Spleen (tissue), 11 donors: ENCODE data around the gene ALDH3B1. TPM values are rescaled to one million over a fixed set of nuclear protein-coding genes. Genes with fewer than 3 reads are reported as not detected.
A peak's percentile ranks its signal among the peaks of the same experiment; 100 is the strongest.

Source experiments
- DNase-seq: peaks from one replicate; pipeline ENCODE4 v3.0.0-alpha.2; 2020
- H3K27ac ChIP-seq, 8 donors: fragments of 200-600 bp; sonication (generic) in 7 of 8; 1 replicate in 4 of 8; 2 replicates in 4 of 8; pipeline versions ENCODE4 v1.5.0 to v1.8.0; 2016 to 2021; ENCODE audit warnings: inconsistent platforms in 4 of 8, mild to moderate bottlenecking in 4 of 8, moderate library complexity in 1 of 8
- H3K27me3 ChIP-seq, 7 donors: fragments of 200-600 bp; sonication (generic) in 6 of 7; replicated peaks in 1 of 7; 1 replicate in 4 of 7; 2 replicates in 3 of 7; pipeline versions ENCODE4 v1.5.0 to v1.8.0; 2016 to 2021; ENCODE audit warnings: inconsistent platforms in 3 of 7, mild to moderate bottlenecking in 1 of 7
- H3K36me3 ChIP-seq, 6 donors: fragments of 200-600 bp; sonication (generic) in 5 of 6; 1 replicate in 4 of 6; 2 replicates in 2 of 6; pipeline versions ENCODE4 v1.5.0 to v1.8.0; 2016 to 2021; ENCODE audit warnings: inconsistent platforms in 2 of 6
- H3K4me1 ChIP-seq, 6 donors: fragments of 200-600 bp; sonication (generic) in 5 of 6; 1 replicate in 3 of 6; 2 replicates in 3 of 6; pipeline versions ENCODE4 v1.5.0 to v1.8.0; 2016 to 2021; ENCODE audit warnings: inconsistent platforms in 3 of 6
- H3K4me3 ChIP-seq, 8 donors: fragments of 200-600 bp; sonication (generic) in 7 of 8; 1 replicate in 4 of 8; 2 replicates in 4 of 8; pipeline versions ENCODE4 v1.5.0 to v1.8.0; 2016 to 2021; ENCODE audit warnings: inconsistent platforms in 4 of 8, mild to moderate bottlenecking in 4 of 8, moderate library complexity in 2 of 8
- H3K9me3 ChIP-seq, 8 donors: fragments of 200-600 bp; sonication (generic) in 7 of 8; 1 replicate in 4 of 8; 2 replicates in 4 of 8; pipeline versions ENCODE4 v1.5.0 to v1.8.0; 2016 to 2021; ENCODE audit warnings: inconsistent platforms in 4 of 8
- CTCF ChIP-seq, 11 experiments: fragments of 200-600 bp in 7 of 11; fragments of 450-650 bp in 4 of 11; sonication (generic) in 4 of 11; IDR thresholded peaks in 8 of 11; conservative IDR thresholded peaks in 3 of 11; 1 replicate in 7 of 11; 2 replicates in 4 of 11; pipeline versions ENCODE4 v1.4.0 to v1.8.0; 2016 to 2021; ENCODE audit warnings: antibody characterized with exemption in 11 of 11, inconsistent platforms in 4 of 11, mild to moderate bottlenecking in 1 of 11
- POLR2A ChIP-seq, 3 donors: fragments of 450-650 bp; IDR thresholded peaks; one replicate each; pipeline ENCODE4 v1.5.1; 2017; ENCODE audit warnings: antibody characterized with exemption in 3 of 3, mild to moderate bottlenecking in 1 of 3
- POLR2AphosphoS5 ChIP-seq, 3 donors: sonication (generic); formaldehyde crosslinking; IDR thresholded peaks; one replicate each; pipeline ENCODE4 v1.5.1; 2017; ENCODE audit warnings: antibody characterized with exemption in 3 of 3
- WGBS, 5 donors: extraction: QIAGEN DNeasy Blood & Tissue Kit in 3 of 5; methylation state at CpG; one replicate each; pipeline versions ENCODE4 v1.1.5 to v1.1.7; 2013 to 2018; 5-methylcytosine and 5-hydroxymethylcytosine counted together
- intact Hi-C: fragments of 100-400 bp; cut with DNase I; formaldehyde crosslinking; loops from one replicate; pipeline ENCODE4 v1.15.0; 2023; ENCODE audit warnings: low total_unique reads
- polyA plus RNA-seq, 3 donors: library from polyadenylated mRNA; stranded (reverse); fragments of 200-250 nt; gene quantifications; one replicate each; pipeline ENCODE4 v1.2.1, GENCODE V29; 2013
- total RNA-seq, 7 donors: library from RNA; depleted of rRNA in 3 of 7; stranded (reverse); fragments of >200 nt in 3 of 7; fragmentation: NEBNext Ultra II Directional in 4 of 7; extraction: Animal tissue kit (Norgen Biotek cat#: 25700) in 4 of 7; gene quantifications; one replicate each; pipeline versions ENCODE4 v1.1.0 to v1.2.1, GENCODE V29; 2016 to 2021
- donor health status: healthy with polysubstance abuse.
- donor health status: DM: no; HTN: no; CAD: no; lungs with moderate emphysema.
- donor health status: DM: no; HTN: no; CAD: no.
- donor health status: Bipolar disorder and iron deficiency.
- donor health status: healthy.
- donor health status: DM: no; HTN: no; CAD: no.
- donor health status: DM: yes; HTN: yes; CAD: no.

ALDH3B1 gene
- total and polyA plus RNA-seq, 10 donors = 7.8 to 46.8 (median 32.0) TPM

GRCh38 chr11:68042219-68043028, 32.3 kb downstream of the ALDH3B1 start:
- Histone ChIP-seq H3K36me3 (peaks cover 0 to 65% (median 60%) of the 10 kb centered on the region in 6 donors), H3K9me3 (no peaks in the 10 kb centered on the region), H3K4me1 (peaks cover 25 to 61% (median 49%) of the 10 kb centered on the region in 6 donors), H3K27me3 (no peaks in the 10 kb centered on the region), H3K4me3 (no peak overlapping the region), H3K27ac (peak overlapping the region in 3 of 8 donors; percentile 94 to 97 (median 97))
- intact Hi-C loops = no loop called here
- WGBS, 5 donors = 91 to 96% (median 93%) methylated on average over 17 to 27 of the region's 27 CpGs
- no peak for TF ChIP-seq POLR2AphosphoS5 (IDR thresholded peaks at IDR 0.05)
- TF ChIP-seq POLR2A (IDR thresholded peaks at IDR 0.05) = no peak
- no peak for TF ChIP-seq CTCF (IDR thresholded peaks at IDR 0.05 in 8 of 11, conservative IDR thresholded peaks at IDR 0.05 in 3 of 11)
- DNase-seq = peak; percentile 81

- Histone ChIP-seq H3K27ac (peak overlapping the region in 1 of 8 donors; percentile 97), H3K27me3 (no peaks in the 10 kb centered on the region), H3K4me3 (no peak overlapping the region), H3K9me3 (no peaks in the 10 kb centered on the region), H3K36me3 (peaks cover 0 to 71% (median 66%) of the 10 kb centered on the region in 6 donors), H3K4me1 (peaks cover 19 to 56% (median 43%) of the 10 kb centered on the region in 6 donors)
- 84 to 93% (median 86%) methylated on average over 3 to 8 of the region's 8 CpGs for WGBS, 5 donors
- no peak for DNase-seq
- TF ChIP-seq POLR2AphosphoS5 (IDR thresholded peaks at IDR 0.05) (peak in 1 of 3 donors; percentile 21), POLR2A (IDR thresholded peaks at IDR 0.05) (no peak)
- intact Hi-C loops = no loop called here
Observed at GRCh38 chr11:68043029-68043348, 32.9 kb downstream of the ALDH3B1 start.

GRCh38 chr11:68043349-68044144, 33.4 kb downstream of the ALDH3B1 start:
- peak overlapping the region in 1 of 8 donors; percentile 97 for H3K27ac ChIP-seq
- 87 to 93% (median 92%) methylated on average over 19 to 36 of the region's 36 CpGs for WGBS, 5 donors
- intact Hi-C loops = no loop called here
- no peak overlapping the region for H3K4me3 ChIP-seq
- peaks cover 14 to 50% (median 38%) of the 10 kb centered on the region in 6 donors for H3K4me1 ChIP-seq
- H3K36me3 ChIP-seq = peaks cover 0 to 76% (median 71%) of the 10 kb centered on the region in 6 donors
- no peaks in the 10 kb centered on the region for H3K9me3 ChIP-seq
- TF ChIP-seq POLR2AphosphoS5 (IDR thresholded peaks at IDR 0.05) (peak in 1 of 3 donors; percentile 4), CTCF (IDR thresholded peaks at IDR 0.05 in 8 of 11, conservative IDR thresholded peaks at IDR 0.05 in 3 of 11) (no peak), POLR2A (IDR thresholded peaks at IDR 0.05) (no peak)
- no peaks in the 10 kb centered on the region for H3K27me3 ChIP-seq
- DNase-seq = peak; percentile 75

DNA sequence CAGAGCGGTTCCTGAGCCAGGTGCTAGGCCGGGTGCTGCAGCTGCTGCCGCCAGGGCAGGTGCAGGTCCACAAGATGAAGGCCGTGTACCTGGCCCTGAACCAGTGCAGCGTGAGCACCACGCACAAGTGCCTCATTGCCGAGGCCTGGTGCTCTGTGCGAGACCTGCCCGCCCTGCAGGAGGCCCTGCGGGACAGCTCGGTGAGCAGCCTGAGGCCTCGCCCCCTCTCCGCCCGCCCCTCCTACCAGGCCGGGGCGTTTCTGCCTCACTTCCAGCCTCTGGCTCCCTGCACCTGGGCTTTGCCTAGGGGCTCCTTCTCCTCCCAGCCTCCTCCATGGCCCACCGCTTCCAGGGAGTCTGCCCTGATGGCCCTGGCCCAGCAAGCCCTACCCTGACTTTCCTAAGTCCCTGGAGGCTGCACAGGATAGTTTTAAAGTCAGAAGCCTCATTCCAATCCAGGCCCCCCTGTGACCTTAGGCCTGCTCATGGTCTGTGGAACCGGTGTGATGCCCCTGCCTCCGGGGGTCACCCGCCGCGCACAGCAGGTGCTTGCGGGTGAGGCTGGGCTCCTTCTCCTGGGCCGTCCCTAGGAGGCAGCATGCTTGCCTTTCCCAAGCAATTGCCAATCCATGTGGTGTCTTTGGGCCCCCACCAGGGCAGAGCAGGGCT, 34.2 kb downstream of the ALDH3B1 start:
- intact Hi-C loops = no loop called here
- no peak overlapping the region for H3K27ac ChIP-seq

More for the DNA sequence above, 34.2 kb downstream of the ALDH3B1 start:
- no peaks in the 10 kb centered on the region for H3K27me3 ChIP-seq
- TF ChIP-seq POLR2AphosphoS5 (IDR thresholded peaks at IDR 0.05) (peak in 1 of 3 donors; percentile 40), POLR2A (IDR thresholded peaks at IDR 0.05) (no peak), CTCF (IDR thresholded peaks at IDR 0.05 in 8 of 11, conservative IDR thresholded peaks at IDR 0.05 in 3 of 11) (no peak)
- peaks cover under 1 to 84% (median 79%) of the 10 kb centered on the region in 6 donors for H3K36me3 ChIP-seq
- H3K9me3 ChIP-seq = no peaks in the 10 kb centered on the region
- no peak overlapping the region for H3K4me3 ChIP-seq
- peaks cover 13 to 43% (median 30%) of the 10 kb centered on the region in 6 donors for H3K4me1 ChIP-seq
- WGBS, 5 donors = 83 to 94% (median 92%) methylated on average over 13 to 24 of the region's 24 CpGs
- peak; percentile 73 for DNase-seq
